Skin of body (tissue), 3 donors: ENCODE measurements around the gene RPUSD4. TPM values are rescaled to one million over a fixed set of nuclear protein-coding genes. Genes with fewer than 3 reads are reported as not detected.
A peak's percentile ranks its signal among the peaks of the same experiment; 100 is the strongest.

Experiments used
- DNase-seq: peaks from one replicate; lab custom pipeline; 2025; lab: John Stamatoyannopoulos, UW
- small RNA-seq: library from RNA; depleted of rRNA; stranded (forward); fragments of <200 nt; gene quantifications from one replicate; pipeline ENCODE3, GENCODE V24; 2014; ENCODE audit warnings: low replicate concordance
- total RNA-seq: library from RNA; depleted of rRNA; stranded (reverse); fragments of >200 nt; gene quantifications from one replicate; pipeline ENCODE4 v1.2.3, GENCODE V29; 2014

The RPUSD4 gene
- total RNA-seq, 1 donor from 2014 or later = 25.0 TPM

DNA sequence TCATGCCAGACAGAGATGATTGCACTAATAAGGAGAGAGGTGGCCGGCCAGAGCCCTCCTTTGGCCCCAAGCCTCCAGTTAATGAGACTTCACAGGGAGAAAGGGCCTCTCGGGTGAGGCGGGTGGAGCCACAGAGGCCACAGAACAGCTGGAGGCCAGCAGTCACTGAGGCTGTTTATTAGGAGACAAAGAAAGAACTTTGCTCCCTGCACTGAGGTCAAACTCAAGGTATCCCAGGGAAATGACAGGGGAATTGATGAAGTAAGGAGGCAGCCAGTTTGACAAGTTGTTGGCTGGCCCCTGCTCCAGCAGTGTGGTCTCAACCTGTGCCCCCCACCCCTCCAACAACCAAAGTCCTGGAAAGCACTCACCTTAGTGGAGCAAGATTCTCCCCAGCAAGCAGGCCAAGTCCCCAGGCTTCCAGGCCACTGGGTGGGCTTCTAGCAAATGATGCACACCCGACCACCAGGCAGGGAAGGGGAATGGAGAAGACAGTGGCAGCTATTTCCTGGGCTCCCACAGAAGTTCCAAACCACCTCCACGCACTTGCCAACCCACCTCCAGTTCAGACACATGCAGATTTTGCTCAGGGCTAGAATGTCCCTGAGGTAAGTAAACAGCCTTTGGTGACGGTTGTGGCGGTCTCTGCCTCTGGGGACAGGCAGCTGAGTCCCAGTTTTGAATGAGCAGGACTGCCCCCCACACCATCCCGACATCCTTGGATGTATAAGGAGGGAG, 53.2 kb downstream of the RPUSD4 start:
- DNase-seq = no peak

DNA sequence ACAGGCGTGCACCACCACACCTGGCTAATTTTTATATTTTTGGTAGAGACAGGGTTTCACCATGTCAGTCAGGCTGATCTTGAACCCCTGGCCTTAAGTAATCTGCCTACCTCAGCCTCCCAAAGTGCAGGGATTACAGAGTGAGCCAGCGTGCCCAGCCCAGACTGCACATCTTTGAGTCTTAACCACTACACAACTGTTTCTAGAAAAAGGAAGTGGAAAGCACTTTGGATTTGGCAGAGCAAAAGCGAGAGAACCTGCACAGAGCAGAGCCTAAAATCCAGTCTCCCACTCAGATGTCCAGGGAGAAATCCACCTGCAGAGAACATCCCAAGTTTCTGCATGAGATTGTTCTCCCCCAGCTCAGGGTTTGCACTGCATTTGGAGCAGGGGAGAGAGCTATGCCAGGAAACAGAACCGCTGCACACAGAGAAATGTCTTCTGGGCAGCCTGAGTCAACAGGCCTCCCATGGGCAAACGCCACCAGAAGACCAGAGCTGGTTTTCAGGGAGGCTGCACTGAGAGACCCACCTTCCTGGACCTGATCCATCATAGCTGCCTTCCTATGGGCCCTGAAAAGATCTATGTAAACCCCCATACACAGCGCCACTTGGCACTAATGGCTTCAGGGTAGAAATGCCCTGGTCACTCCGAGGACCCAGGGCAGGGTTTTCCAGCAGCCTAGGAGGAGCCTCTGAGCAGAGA, 54.0 kb downstream of the RPUSD4 start:
- no peak for DNase-seq

DNA sequence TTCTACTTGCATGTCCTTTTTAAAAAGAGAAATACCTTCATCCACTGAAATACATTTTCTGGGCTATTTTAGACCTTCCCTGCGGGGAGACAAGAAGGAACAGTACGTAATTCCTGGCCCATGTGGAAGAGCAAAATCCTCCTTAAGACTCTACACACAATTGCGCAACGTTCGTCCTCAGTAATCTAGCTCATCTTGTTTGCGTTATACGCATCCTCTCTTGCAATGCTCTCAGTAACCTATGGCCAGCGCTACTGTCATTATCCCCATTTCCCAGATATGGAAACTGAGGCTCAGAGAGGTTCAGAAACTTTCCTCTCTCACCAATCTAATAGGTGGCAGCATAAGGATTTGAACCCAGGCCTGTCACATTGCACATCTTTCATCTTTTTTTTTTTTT, 54.6 kb downstream of the RPUSD4 start:
- peak; percentile 54 for DNase-seq

DNA sequence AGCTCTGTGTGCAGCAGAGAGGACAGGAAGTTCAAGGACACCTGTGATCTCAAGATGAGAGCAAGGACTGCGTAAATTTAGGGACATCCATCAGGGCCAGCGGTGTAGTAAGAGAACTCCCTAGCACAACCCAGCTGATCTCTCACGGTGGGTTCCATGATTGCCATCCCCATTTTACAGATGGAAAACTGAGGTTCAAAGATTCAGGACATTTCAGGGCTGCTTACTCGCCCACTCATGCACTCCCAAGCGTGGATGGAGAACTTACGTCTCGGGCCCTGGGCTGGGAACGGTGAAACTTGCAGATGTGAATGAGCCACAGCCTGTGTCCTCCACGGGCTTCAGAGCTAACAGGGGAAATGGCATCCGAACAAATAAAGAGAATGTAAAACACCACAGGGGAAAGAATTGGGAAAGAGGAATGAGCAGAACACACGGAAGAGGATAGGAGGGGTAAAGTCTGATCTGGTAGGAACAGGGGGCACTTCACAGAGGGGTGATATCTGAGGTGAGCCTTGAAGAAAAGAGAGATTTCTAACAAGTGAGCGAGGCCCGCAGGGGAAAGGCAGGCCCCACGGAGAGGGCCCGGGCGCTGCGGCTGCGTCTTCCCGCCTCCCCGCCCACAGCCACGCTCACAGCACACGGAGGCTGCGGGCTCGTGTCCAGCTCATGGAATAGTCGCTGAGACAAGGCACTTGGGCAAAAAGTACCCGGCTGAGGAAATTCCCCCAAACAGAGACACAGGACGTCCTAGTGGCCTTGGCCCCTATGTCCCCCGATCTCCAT, 55.9 kb downstream of the RPUSD4 start:
- no peak for DNase-seq

DNA sequence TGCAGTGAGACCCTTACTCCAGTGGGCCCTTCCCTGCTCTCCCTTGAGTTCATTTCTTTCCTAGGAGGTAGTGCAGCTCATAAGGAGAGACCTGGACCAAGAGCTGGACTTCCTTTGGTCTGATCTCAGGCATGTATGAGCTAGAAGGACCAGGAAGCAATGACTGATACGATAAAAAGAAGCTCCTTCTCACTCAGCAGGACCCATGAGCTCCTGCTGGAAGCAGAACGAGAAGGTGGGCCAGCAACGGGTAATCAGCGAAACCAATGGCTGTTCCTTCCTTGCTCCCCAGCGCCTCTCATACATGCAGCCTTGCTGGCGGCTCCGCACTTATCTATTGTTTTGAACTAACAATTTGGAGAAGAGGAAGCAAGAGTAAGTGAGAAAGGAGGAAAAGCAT, 56.8 kb downstream of the RPUSD4 start:
- DNase-seq = no peak

DNA sequence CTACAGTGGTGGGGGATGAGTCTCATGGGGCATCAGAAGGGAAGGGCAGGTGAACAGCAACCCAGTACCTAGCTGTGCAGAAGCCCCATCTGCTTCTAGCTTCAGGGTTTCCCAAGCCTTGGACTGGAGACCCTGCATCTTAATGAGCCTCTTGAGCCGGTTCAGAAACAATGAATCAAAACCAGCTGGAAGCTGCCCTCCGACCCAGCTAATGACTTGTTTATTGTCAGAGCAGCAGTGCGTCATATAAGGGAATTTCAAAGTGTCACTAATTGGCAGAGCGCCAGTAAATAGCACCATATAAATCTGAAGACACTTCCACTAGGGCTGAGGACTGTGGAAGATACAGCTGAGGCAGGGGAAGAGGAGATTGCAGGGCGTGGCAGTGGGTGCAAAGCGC, 57.5 kb downstream of the RPUSD4 start:
- peak; percentile 71 for DNase-seq

DNA sequence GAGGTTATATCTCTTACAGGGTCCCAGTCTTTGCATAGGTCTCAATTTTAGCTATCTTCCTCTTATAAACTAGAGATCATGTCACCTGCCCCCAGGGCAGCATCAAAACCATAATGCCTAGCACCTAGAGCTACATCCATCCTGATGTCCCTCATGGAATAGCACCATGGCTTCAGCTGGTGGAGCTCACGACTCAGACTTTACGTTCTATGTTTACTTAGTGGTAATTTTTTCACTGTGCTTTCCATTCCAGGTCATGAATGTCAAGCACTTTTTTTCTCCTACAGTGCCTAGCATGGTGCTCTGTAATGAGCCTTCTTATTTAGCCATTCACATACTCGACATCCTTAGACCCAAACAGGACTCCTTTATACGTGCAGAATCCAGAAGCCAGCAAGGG, 58.4 kb downstream of the RPUSD4 start:
- no peak for DNase-seq

DNA sequence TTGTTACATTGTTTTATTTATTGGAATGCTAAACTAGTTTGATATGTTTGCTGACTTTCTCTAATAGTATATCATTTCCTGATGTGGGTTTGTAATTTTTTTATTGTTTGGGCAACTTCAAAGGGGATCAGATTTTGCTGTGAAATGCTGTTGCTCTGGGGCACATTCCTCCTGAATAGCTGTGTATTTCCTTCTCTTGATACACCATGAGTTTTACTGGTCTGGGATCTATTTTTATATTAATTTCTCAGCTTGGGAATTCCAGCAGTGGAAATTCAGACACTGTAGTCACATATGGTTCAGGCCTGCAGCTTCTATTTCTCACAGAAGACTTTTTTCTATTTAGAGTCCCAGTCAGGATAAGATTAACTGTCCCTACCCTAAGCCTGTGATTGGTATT, 58.9 kb downstream of the RPUSD4 start:
- DNase-seq = peak; percentile 67

DNA sequence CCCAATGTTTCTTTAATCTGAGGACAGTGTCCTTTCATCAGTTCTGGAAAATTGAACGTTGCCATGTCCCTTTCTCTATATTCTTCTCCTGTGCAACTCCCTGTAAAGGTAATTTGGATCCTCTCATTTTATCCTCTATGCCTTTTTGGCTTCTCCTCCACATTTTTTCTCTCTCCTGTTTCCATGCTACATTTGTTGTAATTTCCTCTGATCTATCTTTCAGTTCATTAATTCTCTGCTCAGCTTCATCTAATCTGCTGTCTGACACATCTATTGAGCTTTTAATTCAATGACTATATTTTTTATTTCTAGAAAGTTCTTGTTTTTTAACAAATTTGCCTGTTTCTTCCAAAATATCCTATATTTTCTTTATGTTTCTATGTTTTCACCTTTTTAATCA, 59.3 kb downstream of the RPUSD4 start:
- DNase-seq = no peak

Small RNAs within 50 kb of the gene (small RNA-seq; reads per million reads assigned to genes)
- gene AP001893.2 (not detected), gene RN7SL351P (not detected), gene RNU4-86P (not detected)

Other genes starting within 250 kb of the RPUSD4 start
- 71.8 TPM for gene CDON, start 148.8 kb downstream of the RPUSD4 start, total RNA-seq
- 13.0 TPM for gene FAM118B, start 132 bp upstream of the RPUSD4 start, total RNA-seq
- gene SRPRA, start 57.2 kb upstream of the RPUSD4 start, total RNA-seq = 32.4 TPM
- 15.3 TPM for gene FOXRED1, start 57.5 kb upstream of the RPUSD4 start, total RNA-seq
- 3.9 TPM for gene TIRAP, start 71.4 kb upstream of the RPUSD4 start, total RNA-seq
- 6.3 TPM for gene DCPS, start 92.4 kb upstream of the RPUSD4 start, total RNA-seq
- 34.3 TPM for gene ST3GAL4, start 144.0 kb upstream of the RPUSD4 start, total RNA-seq